Kidney (tissue), 14 donors: ENCODE data around the gene ABHD17B. TPM values are rescaled to one million over a fixed set of nuclear protein-coding genes. Genes with fewer than 3 reads are reported as not detected.

Source experiments
- DNase-seq, 5 donors: peaks; one replicate each; pipeline ENCODE4 v3.0.0-alpha.2; 2013 to 2020
- FAIRE-seq: peaks from 2 replicates; lab custom pipeline; 2012; peaks lifted over from hg19 to GRCh38; lab: Jason Lieb, UNC
- H3K27ac ChIP-seq, 2 donors: one replicate each; pipeline ENCODE4 v1.7.0; 2013; ENCODE audit warnings: low read depth in 2 of 2, low read length in 2 of 2, inconsistent platforms in 1 of 2
- H3K27me3 ChIP-seq: one replicate; pipeline ENCODE4 v1.7.1; 2013; ENCODE audit warnings: low read length, inconsistent platforms; ENCODE audit not compliant: control insufficient read depth, insufficient read depth
- H3K36me3 ChIP-seq, 3 donors: one replicate each; pipeline versions ENCODE4 v1.7.0 to v1.7.1; 2013; ENCODE audit warnings: low read length in 3 of 3, control low read depth in 1 of 3, inconsistent platforms in 1 of 3; ENCODE audit not compliant: insufficient read depth in 3 of 3, control insufficient read depth in 2 of 3
- H3K4me1 ChIP-seq, 3 donors: one replicate each; pipeline versions ENCODE4 v1.7.0 to v1.7.1; 2013; ENCODE audit warnings: low read length in 3 of 3, inconsistent platforms in 1 of 3, low read depth in 1 of 3; ENCODE audit not compliant: control insufficient read depth in 2 of 3, insufficient read depth in 2 of 3
- H3K4me3 ChIP-seq, 3 donors: one replicate each; pipeline versions ENCODE4 v1.7.0 to v1.8.1; 2013; ENCODE audit warnings: low read length in 3 of 3, control low read depth in 1 of 3, inconsistent platforms in 1 of 3
- H3K9ac ChIP-seq, 3 donors: one replicate each; pipeline versions ENCODE4 v1.7.0 to v1.7.1; 2013; ENCODE audit warnings: low read length in 3 of 3, control low read depth in 1 of 3, inconsistent platforms in 1 of 3
- H3K9me3 ChIP-seq, 3 donors: one replicate each; pipeline versions ENCODE4 v1.7.0 to v1.7.1; 2013; ENCODE audit warnings: low read length in 3 of 3, control low read depth in 1 of 3, inconsistent platforms in 1 of 3; ENCODE audit not compliant: control insufficient read depth in 2 of 3, insufficient read depth in 1 of 3
- intact Hi-C: fragments of 100-400 bp; cut with DNase I; formaldehyde crosslinking; loops from one replicate; pipeline ENCODE4 v1.11.1; 2022
- polyA plus RNA-seq: library from polyadenylated mRNA; stranded (reverse); fragments of 350-450 nt; fragmentation: Illumina TruSeq; extraction: RNeasy Lipid Tissue Mini Kit (QIAGEN cat#74804); gene quantifications from one replicate; pipeline ENCODE4 v1.2.3, GENCODE V29; 2014; ENCODE audit warnings: low read depth, low replicate concordance; ENCODE audit not compliant: insufficient read depth
- total RNA-seq: library from RNA; stranded (reverse); fragmentation: NEBNext Ultra II Directional; extraction: Animal tissue kit (Norgen Biotek cat#: 25700); gene quantifications from one replicate; pipeline ENCODE4 v1.2.1, GENCODE V29; 2021
- TF ChIP-seq, protein P1 (sequence below): IDR thresholded peaks from 3 replicates; pipeline ENCODE4 v1.5.1; 2012; ENCODE audit warnings: mild to moderate bottlenecking, moderate library complexity, borderline replicate concordance; ENCODE audit not compliant: insufficient read depth; ENCODE audit errors: extremely low read depth
- donor health status: control.
- donor health status: control.
- donor health status: control.
- donor health status: control.
- donor health status: control.
- donor health status: DM: yes; HTN: yes; CAD: no.
- donor health status: Normal renal cell carcinoma (clear cell type).

Gene ABHD17B
- total and polyA plus RNA-seq, 2 donors from 2014 or later: 9.0 to 19.0 TPM

DNA sequence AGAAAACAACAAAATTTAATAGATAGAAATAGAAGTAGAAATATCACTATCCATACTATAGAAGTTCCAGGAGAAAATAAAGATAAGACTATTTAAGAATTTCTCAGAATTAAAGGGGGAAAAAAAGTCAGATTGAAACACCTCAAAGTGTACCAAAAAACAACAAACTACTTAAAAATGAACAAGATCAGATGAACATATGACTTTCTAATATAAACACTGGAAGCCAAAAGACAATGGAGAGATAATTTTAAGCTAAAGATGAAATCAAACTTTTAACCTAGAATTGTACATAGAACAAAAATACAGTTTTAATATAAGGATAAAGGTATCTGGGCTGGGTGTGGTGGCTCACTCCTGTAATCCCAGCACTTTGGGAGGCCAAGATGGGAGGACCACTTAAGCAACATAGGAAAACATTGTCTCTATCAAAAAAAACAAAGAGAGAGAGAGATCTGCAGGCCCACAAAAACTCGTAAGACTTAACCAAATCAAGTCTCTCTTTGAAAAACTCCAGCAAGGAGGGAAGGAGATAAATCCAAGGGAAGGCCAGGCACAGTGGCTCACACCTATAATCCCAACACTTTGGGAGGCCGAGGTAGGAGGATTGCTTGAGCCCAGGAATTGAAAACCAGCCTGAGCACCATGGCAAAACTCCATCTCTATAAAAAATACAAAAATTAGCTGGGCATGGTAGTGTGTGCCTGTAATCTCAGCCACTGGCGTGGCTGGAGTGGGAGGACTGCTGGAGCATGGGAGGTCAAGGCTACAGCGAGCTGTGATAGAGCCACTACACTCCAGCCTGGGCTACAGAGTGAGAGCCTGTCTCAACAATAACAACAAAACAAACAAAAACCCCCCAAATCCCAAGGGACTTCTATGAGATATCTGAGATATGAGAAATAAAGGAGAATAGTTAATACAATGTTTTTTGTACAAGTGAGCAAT, 32.4 kb downstream of the ABHD17B start:
- Histone ChIP-seq H3K9me3 (peaks cover 0 to 10% (median 4%) of the 10 kb centered on the region in 3 donors), H3K9ac (no peak overlapping the region), H3K4me3 (no peak overlapping the region), H3K4me1 (no peaks in the 10 kb centered on the region), H3K27ac (no peak overlapping the region), H3K27me3 (no peaks in the 10 kb centered on the region), H3K36me3 (peaks cover 0 to 5% (median 0%) of the 10 kb centered on the region in 3 donors)
- TF ChIP-seq, protein P1, sequence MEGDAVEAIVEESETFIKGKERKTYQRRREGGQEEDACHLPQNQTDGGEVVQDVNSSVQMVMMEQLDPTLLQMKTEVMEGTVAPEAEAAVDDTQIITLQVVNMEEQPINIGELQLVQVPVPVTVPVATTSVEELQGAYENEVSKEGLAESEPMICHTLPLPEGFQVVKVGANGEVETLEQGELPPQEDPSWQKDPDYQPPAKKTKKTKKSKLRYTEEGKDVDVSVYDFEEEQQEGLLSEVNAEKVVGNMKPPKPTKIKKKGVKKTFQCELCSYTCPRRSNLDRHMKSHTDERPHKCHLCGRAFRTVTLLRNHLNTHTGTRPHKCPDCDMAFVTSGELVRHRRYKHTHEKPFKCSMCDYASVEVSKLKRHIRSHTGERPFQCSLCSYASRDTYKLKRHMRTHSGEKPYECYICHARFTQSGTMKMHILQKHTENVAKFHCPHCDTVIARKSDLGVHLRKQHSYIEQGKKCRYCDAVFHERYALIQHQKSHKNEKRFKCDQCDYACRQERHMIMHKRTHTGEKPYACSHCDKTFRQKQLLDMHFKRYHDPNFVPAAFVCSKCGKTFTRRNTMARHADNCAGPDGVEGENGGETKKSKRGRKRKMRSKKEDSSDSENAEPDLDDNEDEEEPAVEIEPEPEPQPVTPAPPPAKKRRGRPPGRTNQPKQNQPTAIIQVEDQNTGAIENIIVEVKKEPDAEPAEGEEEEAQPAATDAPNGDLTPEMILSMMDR: no peak
- DNase-seq (no peak), FAIRE-seq (no peak)
- intact Hi-C loops: no loop called here

DNA sequence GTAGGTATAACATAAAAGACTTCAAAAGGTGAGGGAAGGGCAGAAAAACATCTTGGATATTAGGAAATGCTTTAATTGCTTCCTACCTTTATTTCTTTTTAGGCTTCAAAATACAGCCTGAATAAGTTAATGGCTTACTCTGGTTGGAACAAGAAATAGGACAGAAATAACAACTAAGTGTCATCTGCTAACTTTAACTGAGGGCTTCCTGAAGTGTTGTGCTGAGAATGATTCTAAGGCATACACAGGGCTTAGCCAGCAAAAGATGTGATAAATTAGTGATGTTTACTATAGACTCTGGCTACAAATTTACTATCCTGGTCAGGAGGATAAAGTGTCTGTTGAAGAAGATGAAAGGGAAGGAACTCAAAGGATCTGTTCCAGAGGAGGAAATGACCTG, 34.2 kb downstream of the ABHD17B start:
- TF ChIP-seq, protein P1: no peak
- Histone ChIP-seq H3K4me3 (no peak overlapping the region), H3K27ac (no peak overlapping the region), H3K9ac (no peak overlapping the region), H3K9me3 (peaks cover 0 to 10% (median 4%) of the 10 kb centered on the region in 3 donors), H3K36me3 (peaks cover 0 to 5% (median 0%) of the 10 kb centered on the region in 3 donors), H3K4me1 (no peaks in the 10 kb centered on the region), H3K27me3 (no peaks in the 10 kb centered on the region)
- DNase-seq (no peak), FAIRE-seq (no peak)
- intact Hi-C loops: no loop called here

DNA sequence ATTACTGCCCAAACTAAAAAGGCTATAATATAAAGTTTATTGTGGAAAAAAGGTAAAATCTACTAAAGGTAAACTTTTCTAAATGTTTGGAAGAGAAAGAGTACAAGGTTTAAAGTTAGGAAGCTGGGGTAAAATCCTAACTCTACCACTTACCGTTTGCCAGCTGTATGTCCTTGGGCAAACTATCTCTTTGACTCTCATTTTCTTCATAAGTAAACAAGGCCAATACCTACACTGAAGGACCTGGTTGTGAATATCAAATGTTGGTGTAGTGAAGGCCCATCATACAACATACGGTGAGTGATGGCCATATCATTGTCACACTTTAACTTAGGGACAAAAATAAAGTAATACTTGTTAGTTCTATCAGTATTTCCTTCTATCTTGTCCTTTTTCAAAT, 34.9 kb downstream of the ABHD17B start:
- DNase-seq (no peak), FAIRE-seq (no peak)
- peaks cover 0 to 10% (median 4%) of the 10 kb centered on the region in 3 donors for H3K9me3 ChIP-seq
- H3K4me3 ChIP-seq: no peak overlapping the region
- H3K36me3 ChIP-seq: peaks cover 0 to 5% (median 0%) of the 10 kb centered on the region in 3 donors
- intact Hi-C loops: no loop called here
- no peaks in the 10 kb centered on the region for H3K4me1 ChIP-seq
- TF ChIP-seq, protein P1: no peak
- H3K27ac ChIP-seq: no peak overlapping the region
- H3K9ac ChIP-seq: no peak overlapping the region
- H3K27me3 ChIP-seq: no peaks in the 10 kb centered on the region
